GM06990 (cell line): ENCODE data around the gene MSI2.

ENCODE experiments used
- DNase-seq: peaks from one replicate; pipeline ENCODE4 v3.0.0-alpha.2; 2011; ENCODE audit not compliant: insufficient read length; ENCODE audit errors: extremely low read depth
- H3K27me3 ChIP-seq: replicated peaks from 2 replicates; pipeline ENCODE4 v1.6.0; 2011; ENCODE audit warnings: low read length; ENCODE audit not compliant: control insufficient read depth, insufficient read depth
- H3K36me3 ChIP-seq: 2 replicates; pipeline ENCODE4 v1.5.1; 2011; ENCODE audit warnings: low read length; ENCODE audit not compliant: control insufficient read depth, insufficient read depth
- H3K4me3 ChIP-seq: replicated peaks from 2 replicates; pipeline ENCODE4 v1.5.1; 2011; ENCODE audit warnings: low read depth, mild to moderate bottlenecking, control low read depth, low read length
- CTCF ChIP-seq: IDR thresholded peaks from 2 replicates; pipeline ENCODE4 v1.5.1; 2011; ENCODE audit warnings: low read length, control low read depth, mild to moderate bottlenecking, inconsistent platforms; ENCODE audit not compliant: insufficient read depth, poor library complexity, severe bottlenecking

The MSI2 gene

GRCh38 chr17:57366558-57367351 is 110.4 kb downstream of the MSI2 start:
- Histone ChIP-seq H3K36me3 (no peaks in the 10 kb centered on the region; the same call in 1 of the 2 replicates), H3K27me3 (no peaks in the 10 kb centered on the region), H3K4me3 (no peak overlapping the region)
- DNase-seq: no peak
- TF ChIP-seq CTCF: no peak

- no peaks in the 10 kb centered on the region for H3K27me3 ChIP-seq
These were observed 112.5 kb downstream of the MSI2 start for GRCh38 chr17:57368637-57369336.

GRCh38 chr17:57369509-57369945 is 113.2 kb downstream of the MSI2 start:
- no peak for DNase-seq
- H3K4me3 ChIP-seq: no peak overlapping the region
- no peaks in the 10 kb centered on the region for H3K36me3 ChIP-seq
- H3K27me3 ChIP-seq: no peaks in the 10 kb centered on the region
- no peak for TF ChIP-seq CTCF

More at GRCh38 chr17:57368637-57369336, 112.5 kb downstream of the MSI2 start:
- TF ChIP-seq CTCF: no peak
- DNase-seq: no peak
- no peak overlapping the region for H3K4me3 ChIP-seq
- H3K36me3 ChIP-seq: no peaks in the 10 kb centered on the region; the same call in 1 of the 2 replicates

GRCh38 chr17:57370037-57370581 is 113.8 kb downstream of the MSI2 start:
- H3K27me3 ChIP-seq: no peaks in the 10 kb centered on the region
- H3K36me3 ChIP-seq: no peaks in the 10 kb centered on the region
- no peak for DNase-seq
- H3K4me3 ChIP-seq: no peak overlapping the region
- no peak for TF ChIP-seq CTCF

- H3K4me3 ChIP-seq: no peak overlapping the region
These were observed 114.3 kb downstream of the MSI2 start for GRCh38 chr17:57370619-57371018.

More at GRCh38 chr17:57370619-57371018, 114.3 kb downstream of the MSI2 start:
- Histone ChIP-seq H3K27me3 (no peaks in the 10 kb centered on the region), H3K36me3 (no peaks in the 10 kb centered on the region)
- TF ChIP-seq CTCF: no peak
- no peak for DNase-seq
